GM19467 (cell line): Measurements from ENCODE around the gene SEMA4F.

Source experiments
- ATAC-seq: cut with Tn5 transposase; IDR thresholded peaks from one replicate; pipeline ENCODE4 v1.9.1; 2021; ENCODE audit warnings: mild to moderate bottlenecking, moderate library complexity; ENCODE audit not compliant: unreplicated experiment

SEMA4F gene

DNA sequence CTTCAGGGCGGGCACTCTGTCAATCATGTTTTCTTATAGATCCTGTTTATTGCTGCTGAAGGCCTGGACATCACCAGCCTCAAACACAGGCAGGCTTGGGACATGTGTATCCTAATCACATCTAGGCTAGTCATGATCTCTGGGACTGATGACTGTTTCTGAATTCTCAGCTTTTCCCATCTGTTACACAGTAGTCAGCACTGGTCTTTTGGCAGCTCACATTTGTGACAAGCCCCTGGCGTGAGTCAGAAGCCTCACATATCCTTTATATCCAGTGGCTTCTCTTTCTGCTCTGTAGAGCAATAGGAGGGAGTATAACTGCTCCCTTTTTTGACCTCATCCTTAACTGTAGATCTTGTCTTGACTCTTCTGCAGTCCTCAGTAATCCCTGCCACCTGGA lies 4.5 kb downstream of the SEMA4F start:
- ATAC-seq: no peak

DNA sequence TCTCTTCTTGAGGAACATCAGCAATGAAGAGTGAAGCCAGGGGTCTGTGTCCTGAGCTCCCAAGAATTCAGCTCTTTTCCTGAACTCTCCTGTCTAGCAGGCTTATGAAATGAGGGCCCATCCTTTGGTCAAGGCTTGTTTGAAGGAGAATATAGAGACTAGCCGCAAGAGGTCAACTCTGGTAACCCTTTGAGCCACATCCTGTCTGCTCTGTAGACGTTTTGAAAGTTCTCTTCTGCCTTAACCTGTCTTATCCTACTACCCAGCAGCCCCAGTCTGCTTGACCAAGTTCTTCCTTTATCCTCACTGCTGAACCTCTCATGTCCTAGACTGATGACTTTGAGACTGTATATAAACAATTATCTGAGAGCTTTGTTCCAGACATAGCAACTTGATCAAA lies 5.4 kb downstream of the SEMA4F start:
- no peak for ATAC-seq

DNA sequence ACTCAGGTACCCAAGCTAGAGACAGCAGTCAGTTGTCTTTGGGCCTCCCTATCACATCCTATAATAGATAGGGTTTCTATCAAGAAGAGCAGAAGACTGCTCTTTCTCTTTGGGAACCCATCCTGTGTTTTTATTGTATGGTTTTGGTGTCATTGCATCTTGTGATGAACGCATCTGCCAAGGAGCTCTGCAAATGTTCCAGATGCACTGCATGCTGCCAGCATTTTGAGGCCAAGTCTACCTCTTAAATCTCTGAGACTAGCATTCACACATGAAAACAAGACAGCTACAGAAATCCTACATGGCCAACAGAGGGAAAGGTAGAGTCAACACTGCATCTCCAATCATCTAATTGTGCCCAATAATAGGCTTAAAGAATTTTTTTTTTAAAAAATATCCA lies 14.0 kb downstream of the SEMA4F start:
- no peak for ATAC-seq

DNA sequence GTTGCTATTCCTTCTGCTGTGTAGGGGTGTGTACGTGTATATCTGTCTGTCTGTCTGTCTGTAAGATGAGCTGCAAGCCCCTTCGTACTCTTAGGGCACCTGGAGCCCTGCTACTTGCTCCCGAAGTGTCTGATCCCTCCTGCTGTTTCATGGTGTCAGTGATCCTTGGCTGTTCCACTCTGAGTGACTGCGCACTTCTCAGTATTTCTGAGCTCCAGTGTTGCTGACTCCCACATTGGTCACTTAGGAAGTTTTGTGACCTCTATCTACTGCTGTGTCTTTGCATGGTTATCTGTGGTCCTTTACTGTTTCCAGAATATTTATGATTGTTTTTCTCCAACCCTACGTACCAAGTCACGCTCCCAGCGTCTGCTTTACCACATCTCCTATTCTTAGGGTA lies 16.2 kb downstream of the SEMA4F start:
- no peak for ATAC-seq

DNA sequence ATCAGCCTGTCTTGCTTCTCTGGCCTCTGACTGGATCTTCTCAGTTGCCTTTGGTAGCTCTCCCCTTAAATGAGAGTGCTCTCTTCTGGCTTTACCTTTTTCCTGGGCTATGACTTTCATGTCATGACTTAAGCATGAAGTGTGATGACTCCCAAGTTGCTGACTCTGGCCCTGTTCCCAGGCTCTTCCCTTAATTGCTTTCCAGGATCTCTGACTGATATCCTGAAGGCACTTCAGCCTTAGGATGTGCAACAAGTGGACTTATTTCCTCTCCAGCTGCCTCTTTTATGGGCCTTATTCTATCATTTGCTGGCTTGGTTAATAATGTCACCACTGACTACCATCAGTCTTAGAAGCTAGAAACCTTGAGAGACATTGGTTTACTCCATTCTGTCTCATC lies 17.4 kb downstream of the SEMA4F start:
- no peak for ATAC-seq

DNA sequence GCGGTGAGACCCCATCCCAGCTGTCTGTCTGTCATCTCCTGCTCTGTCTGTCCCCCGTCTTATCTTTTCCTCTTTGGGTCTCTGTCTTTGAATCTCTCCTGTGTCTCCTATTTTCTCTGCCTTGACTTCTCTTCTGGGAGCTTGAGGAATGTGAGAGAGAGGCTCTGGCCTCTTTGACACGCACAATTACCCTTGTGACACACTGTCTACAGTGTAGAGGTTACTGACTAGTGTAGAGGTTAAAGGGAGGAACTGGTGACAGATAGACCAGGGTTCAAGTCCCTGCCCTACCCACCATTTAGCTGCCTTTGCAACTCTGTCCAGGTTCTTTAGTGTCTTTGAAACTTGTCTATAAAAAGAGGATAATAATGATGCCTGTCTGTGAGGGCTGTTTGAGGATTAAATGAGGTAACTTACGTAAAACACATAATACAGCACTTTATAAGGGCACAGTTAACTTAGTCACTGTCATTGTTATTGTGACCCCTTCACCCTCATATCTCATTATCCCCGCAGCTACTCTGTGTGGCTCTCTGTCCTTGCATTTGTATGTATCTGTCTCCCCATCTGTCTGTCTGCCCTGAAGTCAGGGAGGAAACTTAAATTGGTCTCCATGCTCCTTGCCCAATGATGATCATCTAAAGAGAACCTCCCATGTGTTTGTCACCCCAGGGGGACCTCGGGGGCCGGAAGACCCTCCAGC lies 19.9 kb downstream of the SEMA4F start:
- ATAC-seq: no peak

DNA sequence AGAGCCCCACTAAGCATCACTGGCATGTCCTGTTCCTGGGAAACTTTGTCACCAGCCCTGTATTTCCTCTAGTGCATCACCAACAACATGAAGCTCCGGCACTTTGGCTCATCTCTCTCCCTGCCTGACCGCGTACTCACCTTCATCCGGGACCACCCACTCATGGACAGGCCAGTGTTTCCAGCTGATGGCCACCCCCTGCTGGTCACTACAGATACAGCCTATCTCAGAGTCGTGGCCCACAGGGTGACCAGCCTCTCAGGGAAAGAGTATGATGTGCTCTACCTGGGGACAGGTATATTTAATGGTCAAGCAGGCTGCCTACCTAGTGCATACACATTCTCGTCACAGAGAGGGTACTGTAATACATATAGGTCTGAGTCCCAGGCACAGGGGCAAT lies 21.0 kb downstream of the SEMA4F start:
- no peak for ATAC-seq

DNA sequence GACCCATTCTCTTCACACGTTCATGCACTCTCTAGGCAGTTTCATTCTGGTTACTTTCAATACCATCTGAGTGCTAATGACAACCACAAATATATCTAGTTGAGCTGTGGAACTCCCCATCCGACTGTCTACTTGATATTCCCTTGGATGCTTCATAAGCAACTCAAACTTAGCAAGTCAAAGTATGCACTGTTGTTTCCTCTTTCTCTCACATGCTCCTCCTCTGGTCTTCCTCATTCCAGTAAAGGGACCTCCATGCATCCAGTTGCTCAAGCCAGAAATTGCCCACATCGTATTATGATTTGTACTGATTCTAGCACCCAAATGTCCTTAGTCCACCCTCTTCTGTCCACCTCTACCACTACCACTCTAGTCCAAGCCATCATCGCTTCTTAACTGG lies 22.3 kb downstream of the SEMA4F start:
- no peak for ATAC-seq

DNA sequence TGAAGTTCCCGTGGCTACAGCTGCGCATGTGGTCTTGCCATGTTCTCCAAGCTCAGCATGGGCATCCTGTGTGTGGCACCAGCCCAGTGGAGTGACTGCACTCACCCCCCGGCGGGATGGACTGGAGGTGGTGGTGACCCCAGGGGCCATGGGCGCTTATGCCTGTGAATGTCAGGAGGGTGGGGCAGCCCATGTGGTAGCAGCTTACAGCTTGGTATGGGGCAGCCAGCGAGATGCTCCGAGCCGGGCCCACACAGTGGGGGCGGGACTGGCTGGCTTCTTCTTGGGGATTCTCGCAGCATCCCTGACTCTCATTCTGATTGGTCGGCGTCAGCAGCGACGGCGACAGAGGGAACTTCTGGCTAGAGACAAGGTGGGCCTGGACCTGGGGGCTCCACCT lies 25.6 kb downstream of the SEMA4F start:
- no peak for ATAC-seq

DNA sequence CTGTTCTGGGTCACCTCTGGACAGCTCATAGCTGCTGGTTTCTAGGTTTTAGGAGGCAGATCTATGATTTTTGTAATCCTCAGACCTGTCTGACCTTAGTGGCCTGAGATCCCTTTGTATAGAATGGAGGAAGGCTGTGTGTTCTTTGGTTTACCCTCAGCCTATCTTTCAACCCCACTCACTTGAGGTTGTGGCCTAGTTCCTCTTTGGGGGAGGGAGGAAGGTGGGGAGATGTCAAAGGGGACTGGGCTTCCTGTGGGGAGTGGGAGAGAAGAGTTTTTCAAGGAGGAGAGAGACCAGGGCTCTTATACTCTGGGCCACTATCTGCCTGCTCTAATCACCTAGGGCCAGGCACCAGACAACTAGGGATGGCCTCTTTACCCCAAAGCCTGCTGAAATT lies 28.5 kb downstream of the SEMA4F start:
- no peak for ATAC-seq

DNA sequence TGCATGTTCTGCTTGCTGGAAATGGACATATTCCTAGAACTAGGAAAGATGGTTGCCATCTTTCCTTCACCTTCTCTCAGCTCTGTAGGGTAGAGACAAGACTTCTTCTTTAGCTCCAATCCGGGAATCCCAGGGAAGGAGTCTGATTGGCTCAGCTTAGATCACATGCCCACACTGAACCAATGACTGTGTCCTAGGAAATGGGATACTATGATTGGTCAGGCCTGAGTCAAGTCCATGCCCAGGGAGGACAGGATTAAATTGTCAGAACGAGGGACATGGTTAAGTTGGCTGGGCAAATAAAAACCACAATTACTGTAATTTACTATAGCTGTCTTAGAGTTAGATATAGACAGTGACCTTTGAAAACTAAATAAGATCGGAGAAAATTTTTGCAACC lies 31.4 kb downstream of the SEMA4F start:
- no peak for ATAC-seq

DNA sequence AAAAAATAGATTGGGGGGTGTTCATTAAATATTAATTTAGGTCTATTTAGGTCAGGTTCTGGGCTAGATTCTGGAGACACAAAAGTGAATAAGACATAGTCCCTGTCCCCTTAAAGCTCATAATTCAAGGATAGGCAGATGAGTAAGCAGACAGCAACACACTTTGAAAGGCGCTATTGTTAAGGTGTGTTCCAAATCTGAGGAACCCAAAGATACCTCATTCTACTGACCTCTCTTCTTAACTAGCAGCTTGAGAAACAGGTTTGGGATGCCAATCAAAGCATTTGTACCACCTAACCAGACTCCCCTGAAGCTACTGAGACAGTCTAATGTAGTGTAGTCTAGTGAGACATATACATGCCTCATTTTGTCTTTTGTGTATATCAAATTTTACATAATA lies 34.8 kb downstream of the SEMA4F start:
- no peak for ATAC-seq

DNA sequence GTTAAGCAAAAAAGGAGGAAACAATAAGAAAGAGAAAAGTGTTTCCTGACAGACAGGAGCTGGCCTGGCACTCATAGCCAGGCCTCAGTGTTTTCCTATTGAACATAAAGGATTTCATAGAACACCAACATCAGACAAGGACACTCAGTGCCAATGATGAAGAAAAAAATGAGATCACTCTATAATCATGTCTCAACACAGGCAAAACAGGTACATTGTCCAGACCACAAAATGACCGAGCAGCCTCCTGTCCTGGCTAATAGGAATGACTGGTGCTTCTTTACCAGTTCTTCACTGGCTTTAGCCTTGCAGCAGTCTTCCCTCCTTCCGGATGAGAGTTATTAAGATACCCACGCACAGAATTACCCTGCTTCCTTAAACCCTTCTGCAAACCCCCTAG lies 35.6 kb downstream of the SEMA4F start:
- ATAC-seq: no peak

DNA sequence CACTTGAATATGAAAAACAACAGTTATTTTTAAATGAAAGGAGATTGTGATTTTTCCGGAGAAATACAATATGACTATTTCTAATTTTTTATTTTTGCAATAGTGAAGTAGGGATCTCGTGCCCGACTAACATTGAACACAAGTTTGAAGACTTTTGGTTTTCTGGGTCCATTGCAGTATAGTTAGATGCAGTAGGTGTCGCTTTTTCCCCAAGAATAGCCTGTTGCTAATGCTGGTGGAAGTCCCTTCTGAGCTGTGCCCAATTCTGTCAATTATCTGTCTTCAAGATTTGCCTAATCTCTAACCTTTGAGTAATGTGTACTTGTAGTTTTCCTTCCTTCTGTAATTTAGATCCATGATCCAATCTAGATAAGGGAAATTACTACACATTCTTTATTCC lies 36.5 kb downstream of the SEMA4F start:
- ATAC-seq: peak; percentile 75

DNA sequence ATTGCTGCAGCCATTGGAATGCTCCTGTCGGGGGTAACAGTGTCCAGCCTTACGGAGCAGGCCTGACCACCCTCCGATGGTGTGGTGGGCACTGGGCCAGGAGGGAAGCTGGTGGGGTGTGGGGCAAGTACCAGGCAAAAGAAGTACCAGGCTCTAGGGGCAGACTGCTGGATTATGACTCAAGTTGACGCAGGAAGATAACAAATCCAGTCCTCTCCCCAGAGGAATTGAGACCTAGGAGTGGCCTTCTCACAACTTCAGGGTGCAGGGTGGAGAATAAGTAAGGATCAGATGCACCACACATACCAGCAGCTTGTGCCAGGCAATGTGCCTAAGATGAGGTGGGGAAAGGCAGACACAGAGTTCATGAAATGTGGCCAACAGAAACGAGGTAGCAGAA lies 37.9 kb downstream of the SEMA4F start:
- no peak for ATAC-seq

DNA sequence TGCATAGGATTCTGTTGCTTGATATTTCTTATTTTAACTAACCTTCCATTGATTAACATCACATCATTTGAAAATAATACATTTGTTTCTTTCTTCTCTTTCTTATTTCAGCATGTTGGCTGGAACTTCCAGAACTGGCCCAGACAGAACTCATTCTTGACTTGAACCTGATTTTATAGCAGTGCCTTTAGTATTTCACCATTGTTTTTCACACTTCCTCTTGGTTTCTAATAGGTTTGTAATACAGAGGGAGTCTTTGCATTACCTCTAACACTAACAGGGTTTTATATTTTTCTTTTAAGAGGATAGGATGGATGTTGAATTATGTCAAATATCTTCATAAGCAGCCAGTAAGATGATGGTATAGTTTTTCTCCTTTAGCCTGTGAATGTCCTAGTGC lies 39.2 kb downstream of the SEMA4F start:
- ATAC-seq: no peak

DNA sequence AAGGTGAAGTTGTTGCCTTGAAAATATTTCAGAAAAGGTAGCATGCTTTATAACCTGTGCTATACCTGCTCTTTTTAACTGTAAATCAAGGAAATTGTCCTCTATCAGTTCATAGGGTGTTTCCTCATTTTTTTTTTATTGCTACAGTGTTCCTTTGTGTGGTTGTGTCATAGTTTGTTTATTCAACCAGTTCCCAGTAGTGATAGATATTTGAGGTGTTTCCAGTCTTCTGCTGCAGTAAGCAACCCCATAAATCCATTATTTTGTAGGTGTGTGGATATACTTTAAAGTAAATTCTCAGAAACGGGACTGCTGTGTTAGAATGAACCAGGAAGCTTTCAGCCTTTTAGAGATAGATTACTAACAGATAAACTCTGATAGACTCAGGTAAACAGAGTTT lies 39.6 kb downstream of the SEMA4F start:
- no peak for ATAC-seq

DNA sequence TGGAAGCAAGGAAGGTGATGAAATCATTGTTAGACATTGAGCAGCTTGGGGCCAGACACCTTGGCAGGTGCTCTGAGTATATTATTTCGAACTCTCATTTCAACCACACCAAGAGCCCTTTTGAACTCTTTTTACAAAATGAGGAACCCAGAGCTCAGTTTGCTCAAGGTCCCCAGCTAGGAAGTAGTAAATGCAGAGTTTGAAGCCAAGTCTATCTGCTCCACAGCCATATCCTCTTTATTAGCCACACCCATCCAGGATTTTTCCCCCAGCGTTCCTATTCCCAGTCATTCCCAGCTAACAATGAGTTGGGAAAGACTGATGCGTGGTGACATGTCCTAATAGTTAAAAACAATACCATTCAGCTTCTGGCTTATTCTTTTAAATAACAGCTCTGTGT lies 40.2 kb downstream of the SEMA4F start:
- ATAC-seq: no peak

DNA sequence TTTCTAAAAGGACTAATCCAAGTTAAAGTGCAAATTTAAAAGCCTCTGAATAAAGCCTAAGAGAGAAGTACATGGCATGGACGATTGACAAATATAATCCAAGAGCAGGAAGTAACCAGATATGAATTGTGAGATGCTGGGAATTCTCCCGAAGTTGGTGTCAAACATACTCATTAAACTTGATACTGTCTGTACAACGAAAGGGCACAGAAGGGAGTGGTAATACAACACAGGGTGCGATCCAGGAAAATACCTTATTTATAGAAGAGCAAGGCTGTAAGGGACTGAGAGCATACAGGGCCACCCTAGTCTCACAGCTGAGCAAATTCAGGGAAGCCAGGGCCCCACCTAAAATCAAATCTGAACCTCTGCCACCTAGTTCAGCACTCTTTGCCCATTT lies 41.6 kb downstream of the SEMA4F start:
- no peak for ATAC-seq

DNA sequence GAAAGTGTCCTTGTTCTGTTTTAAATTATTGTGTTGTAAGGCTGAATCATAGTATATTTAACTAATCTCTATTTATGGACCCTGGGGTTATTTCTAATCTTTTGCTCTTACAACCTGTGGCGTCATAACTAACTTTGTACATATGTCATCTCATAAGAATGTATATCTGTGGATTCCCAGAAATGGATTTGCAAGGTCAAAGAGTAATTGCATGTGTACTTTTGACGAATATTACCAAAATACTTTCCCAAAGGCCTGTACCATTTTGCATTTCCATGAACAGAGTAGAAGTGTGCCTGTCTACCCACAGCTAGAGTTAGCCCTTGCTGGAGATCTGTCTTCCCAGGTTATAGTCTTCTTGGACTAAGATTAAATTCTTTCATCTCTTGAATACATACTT lies 42.8 kb downstream of the SEMA4F start:
- no peak for ATAC-seq

DNA sequence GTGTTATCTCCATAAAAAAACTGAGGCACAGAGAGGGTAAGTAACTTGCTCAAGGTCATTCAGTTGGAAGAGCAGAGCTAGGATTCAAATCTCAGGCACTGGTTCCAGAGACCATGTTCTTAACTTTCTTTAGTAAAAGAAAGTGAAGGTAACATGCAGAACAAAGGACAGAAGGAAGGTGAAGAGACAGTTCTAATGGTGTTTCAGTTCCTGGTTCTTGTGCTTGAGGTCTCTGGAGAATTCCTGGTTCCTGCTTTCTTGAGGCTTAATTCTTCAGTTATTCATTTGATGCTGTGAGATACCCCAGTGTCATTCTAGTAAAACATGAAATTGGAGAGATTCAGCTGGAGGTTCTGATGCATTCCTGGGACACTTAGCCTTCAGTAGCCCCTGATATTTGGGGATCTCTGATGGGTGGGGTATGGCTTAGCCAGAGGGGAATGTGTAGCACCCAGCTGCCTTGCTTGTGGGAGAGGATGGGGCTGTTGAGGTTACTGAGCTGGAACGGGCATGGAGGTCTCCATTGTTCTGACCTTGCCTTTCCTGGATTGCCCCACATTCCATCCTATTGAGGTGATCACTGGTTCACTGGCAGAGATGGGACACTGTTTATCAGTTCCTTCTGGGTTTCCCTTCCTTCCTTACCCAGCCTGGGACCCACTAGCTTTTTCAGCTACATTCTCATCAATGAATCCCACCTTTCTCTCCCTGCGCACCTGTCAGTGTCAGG lies 46.8 kb downstream of the SEMA4F start:
- ATAC-seq: no peak

DNA sequence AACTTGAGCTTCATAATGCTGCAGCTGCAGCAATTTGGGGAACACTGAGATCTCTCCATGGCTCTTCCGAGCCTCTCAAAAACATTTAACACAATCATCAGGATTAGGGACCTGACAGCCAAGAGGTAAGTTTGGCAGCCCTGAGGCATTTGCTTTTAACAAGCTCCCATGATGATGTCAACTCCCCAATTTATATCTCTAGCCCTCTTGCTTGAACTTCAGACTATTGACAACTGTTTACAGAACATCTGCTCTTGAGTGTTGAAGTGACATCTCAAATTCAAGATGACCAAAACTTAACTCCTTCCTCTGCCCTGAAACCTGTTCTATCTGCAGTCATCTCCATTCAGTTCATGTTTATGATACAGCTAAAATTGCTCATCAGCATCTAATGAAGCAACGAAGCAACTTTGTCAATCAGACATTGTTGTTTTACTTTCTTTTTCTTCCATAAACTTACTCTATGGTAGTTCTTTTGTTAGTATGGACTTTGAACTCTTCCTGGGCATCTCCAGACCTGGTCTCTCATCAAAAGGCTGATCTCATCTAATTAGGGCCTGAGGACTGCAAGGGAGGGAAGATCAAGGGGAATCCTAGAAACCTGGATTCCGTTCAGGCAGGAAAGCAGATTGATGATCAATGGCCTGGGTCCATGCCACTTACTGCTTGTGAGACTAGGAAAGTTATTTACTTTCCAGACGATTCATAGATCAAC lies 48.1 kb downstream of the SEMA4F start:
- no peak for ATAC-seq
